GM12801 (cell line): ENCODE measurements around the gene ATG2B.

Experiments
- TF ChIP-seq, protein P1 (sequence below): IDR thresholded peaks from one replicate; pipeline ENCODE4 v1.5.1; 2011; ENCODE audit warnings: control low read depth; ENCODE audit not compliant: insufficient read length; ENCODE audit errors: extremely low read depth

Gene ATG2B, protein sequence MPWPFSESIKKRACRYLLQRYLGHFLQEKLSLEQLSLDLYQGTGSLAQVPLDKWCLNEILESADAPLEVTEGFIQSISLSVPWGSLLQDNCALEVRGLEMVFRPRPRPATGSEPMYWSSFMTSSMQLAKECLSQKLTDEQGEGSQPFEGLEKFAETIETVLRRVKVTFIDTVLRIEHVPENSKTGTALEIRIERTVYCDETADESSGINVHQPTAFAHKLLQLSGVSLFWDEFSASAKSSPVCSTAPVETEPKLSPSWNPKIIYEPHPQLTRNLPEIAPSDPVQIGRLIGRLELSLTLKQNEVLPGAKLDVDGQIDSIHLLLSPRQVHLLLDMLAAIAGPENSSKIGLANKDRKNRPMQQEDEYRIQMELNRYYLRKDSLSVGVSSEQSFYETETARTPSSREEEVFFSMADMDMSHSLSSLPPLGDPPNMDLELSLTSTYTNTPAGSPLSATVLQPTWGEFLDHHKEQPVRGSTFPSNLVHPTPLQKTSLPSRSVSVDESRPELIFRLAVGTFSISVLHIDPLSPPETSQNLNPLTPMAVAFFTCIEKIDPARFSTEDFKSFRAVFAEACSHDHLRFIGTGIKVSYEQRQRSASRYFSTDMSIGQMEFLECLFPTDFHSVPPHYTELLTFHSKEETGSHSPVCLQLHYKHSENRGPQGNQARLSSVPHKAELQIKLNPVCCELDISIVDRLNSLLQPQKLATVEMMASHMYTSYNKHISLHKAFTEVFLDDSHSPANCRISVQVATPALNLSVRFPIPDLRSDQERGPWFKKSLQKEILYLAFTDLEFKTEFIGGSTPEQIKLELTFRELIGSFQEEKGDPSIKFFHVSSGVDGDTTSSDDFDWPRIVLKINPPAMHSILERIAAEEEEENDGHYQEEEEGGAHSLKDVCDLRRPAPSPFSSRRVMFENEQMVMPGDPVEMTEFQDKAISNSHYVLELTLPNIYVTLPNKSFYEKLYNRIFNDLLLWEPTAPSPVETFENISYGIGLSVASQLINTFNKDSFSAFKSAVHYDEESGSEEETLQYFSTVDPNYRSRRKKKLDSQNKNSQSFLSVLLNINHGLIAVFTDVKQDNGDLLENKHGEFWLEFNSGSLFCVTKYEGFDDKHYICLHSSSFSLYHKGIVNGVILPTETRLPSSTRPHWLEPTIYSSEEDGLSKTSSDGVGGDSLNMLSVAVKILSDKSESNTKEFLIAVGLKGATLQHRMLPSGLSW (N-terminal part only)

DNA sequence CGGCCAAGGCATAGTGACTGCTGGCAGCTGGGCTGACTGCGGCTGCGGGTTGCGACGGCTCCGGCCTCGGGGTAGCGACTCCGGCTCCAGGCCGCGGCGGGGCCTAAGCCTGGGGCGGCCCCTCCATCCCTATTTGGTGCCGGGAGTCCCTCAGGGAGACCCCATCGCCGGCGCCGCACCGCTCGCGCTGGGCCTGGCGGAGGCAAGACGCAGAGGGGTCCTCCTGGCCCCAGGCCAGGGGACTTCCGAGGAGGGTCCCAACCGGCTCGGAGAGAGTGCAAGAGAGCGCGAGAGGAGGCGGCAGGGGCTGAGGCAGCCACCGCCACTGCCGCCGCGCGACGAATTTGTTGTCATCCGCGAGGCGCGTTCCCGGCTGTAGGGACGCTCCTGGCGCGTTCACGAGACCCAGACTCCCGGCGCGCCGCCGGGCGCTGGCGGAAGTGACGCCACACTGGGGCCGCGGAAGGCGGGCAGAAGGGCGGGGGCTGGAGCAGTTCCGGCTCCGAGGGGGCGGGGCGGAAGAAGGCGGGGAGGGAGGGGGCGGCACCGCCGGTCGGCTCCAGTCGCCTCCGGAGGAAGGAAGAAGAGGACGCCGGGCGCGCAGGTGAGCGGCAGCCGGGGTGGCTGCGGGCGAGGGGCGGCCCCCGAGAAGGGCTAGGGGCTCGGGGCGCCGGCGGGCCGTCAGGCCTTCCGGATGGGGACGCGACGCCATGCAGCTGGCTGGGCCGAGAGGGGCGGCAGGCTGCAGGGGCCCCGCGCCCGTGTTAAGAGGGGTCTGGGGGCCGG, at the start of gene ATG2B, which contains the start of gene GSKIP:
Gene ATG2B (minus strand): TSS at position 377 of the 786 bp plus-strand sequence. CDS start 365 bp downstream, at position 12.
Gene GSKIP (plus strand): TSS at position 562 of the 786 bp plus-strand sequence. CDS start 18,722 bp downstream, outside the sequence.
- TF ChIP-seq, protein P1, sequence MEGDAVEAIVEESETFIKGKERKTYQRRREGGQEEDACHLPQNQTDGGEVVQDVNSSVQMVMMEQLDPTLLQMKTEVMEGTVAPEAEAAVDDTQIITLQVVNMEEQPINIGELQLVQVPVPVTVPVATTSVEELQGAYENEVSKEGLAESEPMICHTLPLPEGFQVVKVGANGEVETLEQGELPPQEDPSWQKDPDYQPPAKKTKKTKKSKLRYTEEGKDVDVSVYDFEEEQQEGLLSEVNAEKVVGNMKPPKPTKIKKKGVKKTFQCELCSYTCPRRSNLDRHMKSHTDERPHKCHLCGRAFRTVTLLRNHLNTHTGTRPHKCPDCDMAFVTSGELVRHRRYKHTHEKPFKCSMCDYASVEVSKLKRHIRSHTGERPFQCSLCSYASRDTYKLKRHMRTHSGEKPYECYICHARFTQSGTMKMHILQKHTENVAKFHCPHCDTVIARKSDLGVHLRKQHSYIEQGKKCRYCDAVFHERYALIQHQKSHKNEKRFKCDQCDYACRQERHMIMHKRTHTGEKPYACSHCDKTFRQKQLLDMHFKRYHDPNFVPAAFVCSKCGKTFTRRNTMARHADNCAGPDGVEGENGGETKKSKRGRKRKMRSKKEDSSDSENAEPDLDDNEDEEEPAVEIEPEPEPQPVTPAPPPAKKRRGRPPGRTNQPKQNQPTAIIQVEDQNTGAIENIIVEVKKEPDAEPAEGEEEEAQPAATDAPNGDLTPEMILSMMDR = no peak

DNA sequence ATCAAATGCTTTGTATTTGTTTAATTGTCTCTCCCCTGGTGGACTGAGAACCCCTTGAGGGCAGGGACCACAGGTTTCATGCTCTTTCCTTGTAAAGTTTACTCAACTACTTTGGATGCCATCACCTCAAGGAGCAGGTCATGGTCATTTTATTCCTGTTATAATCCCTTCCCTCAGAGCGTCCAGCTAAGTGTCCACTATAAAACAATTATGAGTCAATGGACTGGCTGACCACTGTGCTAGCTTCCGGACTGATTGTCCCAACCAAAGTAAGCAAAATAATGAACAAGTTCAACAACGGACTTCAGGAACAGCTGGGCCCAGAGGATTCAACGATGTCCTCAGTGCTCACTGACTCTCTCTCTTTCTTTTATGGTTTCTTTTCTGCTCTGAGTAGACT, 47.0 kb upstream of the ATG2B start:
- TF ChIP-seq, protein P1 = no peak

DNA sequence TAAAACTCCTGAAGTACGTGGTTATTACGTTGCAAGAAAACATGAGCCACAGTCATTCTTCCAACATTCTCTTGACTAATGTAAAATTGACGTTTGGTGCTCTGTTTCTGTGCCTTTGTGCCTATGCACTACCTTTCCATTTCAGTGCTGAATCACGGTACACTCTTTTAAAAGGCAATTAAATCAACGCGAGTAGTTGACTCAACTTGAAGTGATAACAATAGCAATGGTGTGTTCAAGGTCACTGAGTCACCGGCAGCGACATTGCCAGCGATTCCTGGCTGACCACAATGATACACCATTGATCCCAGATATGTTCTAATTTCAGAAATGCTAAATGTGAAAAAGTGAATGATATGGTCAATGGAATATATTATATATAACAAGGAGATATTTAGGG, 46.6 kb upstream of the ATG2B start:
- TF ChIP-seq, protein P1 = no peak

DNA sequence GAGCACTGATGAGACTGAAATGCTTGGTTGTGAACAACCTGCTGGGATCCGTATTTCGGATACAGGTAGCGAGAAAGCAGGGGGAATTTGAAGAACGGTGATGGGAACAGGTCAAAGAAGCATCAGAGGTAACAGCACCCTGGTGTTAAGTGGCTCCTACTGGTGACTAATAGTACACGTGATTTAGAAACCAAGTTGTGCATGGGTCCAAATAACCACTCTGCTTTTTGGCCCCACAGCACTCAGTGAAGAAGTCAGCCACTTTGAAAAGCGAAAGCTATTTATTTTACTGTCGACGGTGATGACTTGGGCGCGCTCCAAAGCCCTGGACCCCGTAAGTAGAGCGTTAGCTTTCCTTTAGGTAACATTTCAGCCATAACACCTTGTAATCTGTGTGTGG, 45.5 kb upstream of the ATG2B start:
- TF ChIP-seq, protein P1 = no peak

DNA sequence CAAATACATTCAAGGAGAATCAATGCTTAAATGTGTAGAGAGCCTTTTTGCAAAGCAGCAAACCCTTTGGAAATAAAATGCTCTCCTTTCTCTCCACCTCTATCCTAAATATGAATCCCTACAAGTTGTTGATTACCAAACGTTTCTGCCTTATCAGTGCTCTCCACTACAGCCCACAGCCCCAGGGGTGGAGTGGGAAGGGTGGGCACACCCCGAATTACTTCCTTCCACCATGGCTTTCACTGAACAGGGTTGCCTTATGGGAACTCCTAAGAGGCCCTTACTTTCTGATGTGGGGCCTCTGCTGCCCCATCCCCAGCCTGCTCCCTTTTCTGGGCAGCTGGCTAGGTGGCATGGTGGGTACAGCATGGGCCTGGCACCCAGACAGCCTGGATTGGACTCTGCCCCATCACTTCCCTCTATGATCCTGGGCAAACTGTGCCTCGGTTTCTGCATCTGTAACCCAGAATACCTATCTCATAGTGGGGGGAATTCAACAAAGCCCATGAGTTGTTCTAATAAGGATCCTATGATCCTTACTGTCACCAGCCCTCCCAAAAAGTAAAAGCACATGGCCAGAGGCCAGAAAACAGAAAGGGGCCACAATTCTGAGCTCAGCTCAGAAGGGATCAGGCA, 44.9 kb upstream of the ATG2B start:
- TF ChIP-seq, protein P1 = no peak

DNA sequence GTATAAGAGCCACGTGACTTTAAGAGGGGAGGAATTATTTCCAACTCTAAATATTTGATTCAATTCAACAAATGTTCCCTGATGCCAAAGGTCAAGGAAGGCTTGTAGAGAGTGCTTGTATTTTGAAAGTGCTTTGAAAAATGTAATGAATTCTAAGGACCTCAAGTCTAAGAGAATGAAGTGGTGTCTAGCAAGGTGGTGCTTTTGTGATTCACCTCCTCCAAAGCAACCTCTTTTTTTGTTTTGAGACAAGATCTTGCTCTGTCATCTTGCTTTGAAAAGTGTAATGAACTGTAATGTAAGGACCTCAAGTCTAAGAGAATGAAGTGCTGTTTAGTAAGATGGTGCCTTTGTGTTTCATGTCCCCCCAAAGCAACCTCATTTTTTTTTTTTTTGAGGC, 42.5 kb upstream of the ATG2B start:
- TF ChIP-seq, protein P1 = no peak
